NCI-H345 treated with DMSO at 0.1 percent for 48 hours (cell line): ENCODE measurements around the gene TMEM256.

Experiments used
- DNase-seq: peaks from one replicate; lab custom pipeline; 2025; ENCODE audit not compliant: unreplicated experiment; lab: John Stamatoyannopoulos, UW

Gene TMEM256

DNA sequence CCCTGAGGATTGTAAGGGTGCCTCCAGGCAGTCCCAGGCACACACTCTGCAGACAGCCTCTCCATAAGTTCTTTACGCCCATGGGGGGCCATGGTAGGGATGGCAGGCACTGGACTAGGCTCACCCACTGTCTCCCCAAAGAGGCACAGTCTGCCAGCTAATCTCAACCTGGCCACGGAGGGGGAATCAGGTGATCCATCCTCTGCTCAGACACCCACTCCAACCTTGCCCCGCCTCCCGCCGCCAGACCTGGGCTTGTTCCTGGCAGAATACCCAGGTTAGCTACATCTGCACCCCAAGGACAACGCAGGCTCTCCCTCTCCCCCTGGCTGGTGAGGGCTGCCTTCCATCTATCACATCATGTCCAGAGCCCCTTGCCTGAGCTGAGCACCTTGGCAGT is 5.0 kb upstream of the TMEM256 start:
- no peak for DNase-seq

DNA sequence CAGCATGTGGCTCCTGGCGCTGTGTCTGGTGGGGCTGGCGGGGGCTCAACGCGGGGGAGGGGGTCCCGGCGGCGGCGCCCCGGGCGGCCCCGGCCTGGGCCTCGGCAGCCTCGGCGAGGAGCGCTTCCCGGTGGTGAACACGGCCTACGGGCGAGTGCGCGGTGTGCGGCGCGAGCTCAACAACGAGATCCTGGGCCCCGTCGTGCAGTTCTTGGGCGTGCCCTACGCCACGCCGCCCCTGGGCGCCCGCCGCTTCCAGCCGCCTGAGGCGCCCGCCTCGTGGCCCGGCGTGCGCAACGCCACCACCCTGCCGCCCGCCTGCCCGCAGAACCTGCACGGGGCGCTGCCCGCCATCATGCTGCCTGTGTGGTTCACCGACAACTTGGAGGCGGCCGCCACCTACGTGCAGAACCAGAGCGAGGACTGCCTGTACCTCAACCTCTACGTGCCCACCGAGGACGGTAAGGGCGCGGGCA is 4.4 kb upstream of the TMEM256 start:
- no peak for DNase-seq

DNA sequence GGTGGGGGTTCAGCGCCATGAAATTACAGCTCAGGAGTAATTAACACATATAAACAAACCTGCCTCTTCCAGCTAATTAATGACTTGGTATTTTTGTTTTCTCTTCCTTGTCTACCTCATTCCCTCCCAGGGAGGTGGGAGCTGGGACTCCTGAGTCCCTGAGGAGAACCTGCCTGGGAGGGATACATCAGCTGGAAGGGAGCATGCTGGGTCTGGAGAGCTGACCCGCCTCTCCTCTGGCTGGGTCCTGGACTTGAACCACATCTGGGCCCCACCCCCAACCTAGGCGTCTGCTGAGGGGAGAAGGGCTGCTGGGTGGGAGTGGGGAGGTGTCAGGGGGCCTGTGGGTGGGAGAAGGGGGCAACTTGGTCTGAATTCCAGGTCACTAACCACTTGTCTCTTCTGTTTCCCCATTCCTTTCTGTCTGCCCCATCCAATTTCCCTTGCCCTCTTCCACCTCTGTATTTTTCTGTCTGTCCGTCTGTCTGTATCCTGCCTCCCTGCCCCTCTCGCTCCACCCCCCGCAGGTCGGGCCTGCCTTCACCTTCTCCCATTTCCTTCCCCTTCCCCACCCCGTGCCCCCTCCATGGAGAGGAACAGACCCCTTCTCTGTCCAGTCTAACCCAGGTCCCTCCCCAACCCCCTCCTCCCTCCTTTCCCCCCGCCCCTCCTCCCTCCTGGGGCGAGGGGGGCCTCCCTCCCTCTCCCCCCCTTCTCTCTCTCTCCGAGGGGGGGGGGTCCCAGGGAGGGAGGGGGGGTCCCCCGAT is 3.8 kb upstream of the TMEM256 start, which contains the start of gene NLGN2:
TSS of gene NLGN2 (plus strand) at position 361 of the 767 bp plus-strand sequence. CDS start 411 bp downstream, outside the sequence.
- no peak for DNase-seq

DNA sequence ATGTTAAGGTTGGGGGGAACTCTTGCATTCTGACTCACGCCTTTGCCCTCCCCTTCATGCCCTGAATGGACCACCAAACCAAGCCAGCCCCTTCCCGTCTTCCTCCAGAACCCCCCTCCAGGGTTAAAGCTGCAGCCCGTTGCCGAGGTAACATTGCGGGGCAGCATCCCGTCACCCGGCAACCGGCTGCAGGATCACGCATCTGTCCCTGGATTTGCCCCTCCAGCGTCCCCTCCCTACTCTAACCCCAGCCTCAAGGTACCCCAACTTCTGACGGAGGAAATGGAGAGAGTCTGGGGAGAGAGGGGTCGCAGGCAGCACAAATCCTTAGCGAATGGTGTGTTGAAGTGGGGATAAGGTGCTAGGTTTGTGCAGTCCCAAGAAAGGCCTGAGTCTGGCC is 3.2 kb upstream of the TMEM256 start:
- no peak for DNase-seq

DNA sequence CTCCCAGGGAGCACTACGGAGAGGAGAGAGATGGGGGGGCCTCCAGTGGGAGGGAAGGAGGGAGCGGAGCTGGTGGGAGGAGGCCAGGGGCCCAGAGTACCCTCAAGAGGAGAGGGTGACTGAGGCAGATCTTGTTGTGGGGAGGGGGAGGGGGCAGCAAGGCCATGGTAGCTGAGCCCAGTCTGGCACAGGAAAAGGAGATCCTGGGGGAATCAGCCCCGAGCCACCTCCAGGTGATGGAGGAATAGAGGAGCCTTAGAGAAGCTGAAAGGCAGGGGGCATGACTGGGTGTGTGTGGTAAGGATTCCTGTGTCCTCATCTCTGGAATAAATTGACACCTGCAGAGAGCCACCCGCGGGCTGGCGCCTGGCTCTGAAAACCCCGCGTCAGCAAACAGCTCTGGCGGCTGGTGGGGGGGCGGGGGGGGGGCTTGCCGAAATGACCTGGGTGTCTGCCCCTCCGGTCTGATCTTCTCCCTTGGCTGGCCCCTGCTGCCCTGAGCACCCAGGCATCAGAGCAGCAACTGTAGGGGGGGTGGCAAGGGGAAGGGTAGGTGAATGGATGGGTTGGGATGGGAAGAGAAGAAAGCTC is 2.4 kb upstream of the TMEM256 start:
- no peak for DNase-seq

DNA sequence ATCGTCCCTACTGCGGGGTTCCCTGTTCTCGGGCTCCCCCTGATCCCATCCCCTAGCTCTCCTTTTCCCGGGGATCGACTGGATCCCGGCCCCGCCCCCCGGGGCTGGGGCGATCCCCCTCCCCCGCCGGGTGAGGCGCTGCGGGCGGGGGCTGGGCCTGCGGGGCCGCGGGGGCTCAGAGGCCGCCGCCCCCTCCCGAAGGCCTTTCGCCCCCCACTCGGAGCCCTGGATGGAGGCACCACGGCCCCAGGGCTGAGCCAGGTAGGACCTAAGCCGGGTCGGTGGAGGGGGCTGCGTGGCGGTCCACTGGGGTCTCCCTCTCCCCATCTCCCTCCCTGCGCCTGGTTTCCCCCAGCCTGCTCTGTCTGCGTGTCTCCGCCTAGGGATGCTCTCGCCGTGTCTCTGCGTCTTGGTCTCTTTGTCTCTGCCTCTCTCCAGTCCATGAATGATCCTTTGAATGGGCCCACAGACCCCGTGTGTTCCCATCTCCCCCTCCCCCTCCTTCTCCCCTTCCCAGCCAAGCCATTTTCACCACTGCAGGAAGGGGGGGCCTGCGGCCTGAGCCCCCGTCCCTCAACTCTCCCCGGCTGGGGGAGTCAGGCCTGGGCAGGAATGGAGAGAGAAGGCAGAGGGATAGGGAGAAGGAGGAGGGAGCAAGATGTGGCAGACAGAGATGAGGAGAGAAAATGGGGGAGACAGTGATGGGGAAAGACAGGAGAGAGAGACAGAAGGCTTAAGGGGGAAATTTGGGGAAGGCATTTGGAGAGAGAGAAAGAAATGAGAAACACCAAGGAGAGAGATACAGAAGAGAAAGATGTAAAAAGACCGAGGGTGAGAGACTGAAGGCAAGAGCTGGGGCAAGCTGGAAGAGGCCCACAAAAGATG is 1.7 kb upstream of the TMEM256 start:
- no peak for DNase-seq

DNA sequence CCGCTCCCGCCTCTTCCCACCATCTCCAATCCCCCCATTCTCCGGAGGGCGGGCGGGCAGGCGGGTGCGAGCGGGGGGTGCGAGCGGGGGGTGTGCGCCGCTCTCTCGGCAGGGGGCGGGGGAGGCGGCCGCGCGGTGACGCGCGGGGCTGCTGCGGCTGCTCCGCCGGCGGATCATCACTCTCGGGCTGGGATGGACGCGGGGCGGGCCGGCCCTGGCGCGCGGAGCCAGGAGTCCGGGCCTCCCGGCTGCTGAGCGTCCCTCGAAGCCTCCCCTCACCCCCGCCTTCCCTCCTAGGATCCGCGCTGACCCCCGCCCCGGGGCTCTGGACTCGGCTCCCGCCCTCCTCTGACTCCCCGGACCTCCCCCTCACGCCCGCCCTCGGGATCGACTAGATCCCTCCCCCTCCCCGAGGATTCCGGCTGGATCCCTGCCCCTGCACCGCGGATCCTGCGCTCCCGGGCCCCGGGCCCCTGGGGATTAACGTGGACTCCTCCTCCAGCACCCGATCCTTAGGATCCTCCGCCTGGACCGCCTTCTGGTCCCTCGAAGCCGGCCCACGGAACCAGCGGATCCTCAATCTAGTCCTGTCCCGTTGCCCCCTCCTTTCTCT is 946 bp upstream of the TMEM256 start:
- DNase-seq = no peak

DNA sequence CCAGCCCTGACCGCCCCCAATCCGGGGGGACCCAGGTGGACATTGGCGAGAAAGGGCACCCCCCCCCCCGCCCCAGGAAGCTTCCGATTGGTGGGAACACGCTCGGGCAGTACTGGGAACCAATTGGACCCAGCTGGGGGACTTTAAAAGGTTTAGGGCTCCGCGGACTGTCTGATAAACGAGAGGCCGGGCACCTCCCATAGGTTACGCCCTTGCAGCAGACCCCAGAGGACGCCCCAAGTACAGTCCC is 245 bp downstream of the TMEM256 start:
- DNase-seq = no peak

DNA sequence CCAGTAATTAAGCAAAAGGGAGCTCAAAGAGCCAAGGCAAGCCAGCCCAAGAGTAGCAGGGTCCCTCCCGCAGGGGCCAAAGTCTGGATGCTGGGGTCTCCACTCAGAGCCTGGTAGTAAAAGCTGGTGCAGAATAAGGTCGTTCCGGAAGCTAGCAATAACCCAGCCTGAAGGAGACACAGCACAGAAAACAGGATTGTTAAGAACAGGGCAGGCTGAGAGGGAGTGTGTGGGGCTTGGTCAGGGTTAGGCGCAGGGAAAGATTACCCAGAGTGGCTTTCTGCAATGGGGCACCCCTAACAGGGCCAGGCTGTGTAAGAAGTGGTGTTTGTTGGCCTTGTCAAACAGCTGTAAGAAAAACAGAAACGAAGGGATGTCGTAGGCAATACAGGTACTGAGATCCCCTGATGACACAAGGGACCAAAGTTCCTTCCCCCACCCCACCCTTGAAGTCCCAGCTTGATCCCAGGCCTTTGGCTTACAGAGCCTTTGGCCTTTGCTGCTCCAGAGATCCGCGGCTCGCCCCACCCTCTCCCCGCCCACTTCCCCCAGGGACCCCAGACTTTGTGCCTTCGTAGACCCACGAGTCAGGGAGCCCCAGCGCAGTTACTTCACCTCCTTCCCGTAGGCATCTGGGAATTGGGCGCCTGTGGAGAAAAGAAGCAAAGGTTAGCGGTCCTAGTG is 712 bp downstream of the TMEM256 start:
- peak; percentile 14 for DNase-seq

DNA sequence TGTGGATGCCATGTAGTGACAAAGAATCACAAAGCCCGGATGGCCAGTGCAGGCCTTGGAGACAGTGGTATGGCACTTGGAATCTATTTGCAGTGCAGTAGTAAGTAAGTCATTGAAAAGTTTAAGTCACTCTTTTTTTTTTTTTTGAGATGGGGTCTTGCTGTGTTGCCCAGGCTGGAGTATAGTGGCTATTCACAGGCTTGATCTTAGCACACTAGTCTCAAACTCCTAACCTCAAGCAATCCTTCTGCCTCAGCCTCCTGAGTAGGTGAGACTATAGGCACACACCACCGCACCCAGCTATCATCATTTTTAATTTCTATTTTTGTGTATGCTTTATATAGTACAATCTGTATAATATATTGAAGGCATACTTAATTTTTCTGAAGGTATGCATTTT is 5.3 kb downstream of the TMEM256 start:
- no peak for DNase-seq

DNA sequence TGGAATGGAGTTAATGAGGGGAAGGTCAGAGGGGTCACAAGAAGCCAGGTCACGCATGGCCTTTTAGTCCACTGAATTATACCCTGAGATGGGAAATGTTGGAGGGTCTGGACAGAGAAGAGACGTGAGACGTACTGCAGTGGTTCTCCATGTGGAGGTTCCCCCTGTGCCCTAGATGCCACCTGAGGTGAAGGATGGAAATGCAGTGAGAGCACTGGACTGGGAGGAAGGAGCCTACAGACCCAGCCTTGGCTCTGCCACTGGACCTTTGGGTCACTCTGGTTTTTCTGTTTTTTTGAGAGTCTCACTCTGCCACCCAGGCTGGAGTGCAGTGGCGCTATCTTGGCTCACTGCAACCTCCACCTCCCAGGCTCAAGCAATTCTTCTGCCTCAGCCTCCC is 7.8 kb downstream of the TMEM256 start:
- DNase-seq = no peak

DNA sequence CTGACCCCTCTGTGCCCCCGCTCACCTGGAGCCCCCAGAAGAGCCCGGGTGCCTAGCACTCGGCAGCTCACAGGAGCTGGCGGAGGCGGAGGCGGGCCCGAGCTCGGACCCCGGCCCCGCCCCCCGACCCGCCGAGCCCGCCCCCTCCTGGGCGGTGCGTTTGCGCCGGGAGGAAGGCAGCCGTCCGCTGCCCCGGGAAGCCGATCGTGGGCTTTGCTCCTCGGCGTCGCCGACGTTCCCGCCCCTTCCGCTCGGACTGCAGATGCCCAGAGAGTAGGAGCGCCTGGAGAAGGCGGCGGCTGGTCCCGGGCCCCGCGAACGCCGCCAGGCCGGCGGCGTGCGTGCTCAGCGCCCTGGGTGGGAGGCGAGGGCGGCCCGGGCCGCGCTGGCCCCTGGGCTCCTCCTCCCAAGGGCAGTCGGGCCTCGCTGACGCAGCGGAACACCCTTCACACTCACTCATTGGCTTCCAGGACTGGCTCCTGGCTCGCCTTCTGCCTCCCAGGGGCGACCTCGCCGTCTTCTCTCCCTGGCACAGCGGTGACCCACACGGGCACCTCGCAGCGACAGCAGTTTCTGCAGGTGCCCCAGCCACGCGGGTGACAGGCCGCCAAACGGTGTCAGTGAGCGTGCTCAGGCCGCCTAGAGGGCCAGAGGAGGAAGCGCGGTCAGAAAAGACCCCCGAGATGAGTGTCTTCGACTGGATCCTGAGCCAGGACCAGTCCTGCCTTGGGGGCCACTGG is 9.3 kb downstream of the TMEM256 start, which contains the start of gene PLSCR3:
TSS of gene PLSCR3 (minus strand) at position 74 of the 740 bp plus-strand sequence. CDS start 415 bp downstream, outside the sequence.
- DNase-seq = peak; percentile 33

DNA sequence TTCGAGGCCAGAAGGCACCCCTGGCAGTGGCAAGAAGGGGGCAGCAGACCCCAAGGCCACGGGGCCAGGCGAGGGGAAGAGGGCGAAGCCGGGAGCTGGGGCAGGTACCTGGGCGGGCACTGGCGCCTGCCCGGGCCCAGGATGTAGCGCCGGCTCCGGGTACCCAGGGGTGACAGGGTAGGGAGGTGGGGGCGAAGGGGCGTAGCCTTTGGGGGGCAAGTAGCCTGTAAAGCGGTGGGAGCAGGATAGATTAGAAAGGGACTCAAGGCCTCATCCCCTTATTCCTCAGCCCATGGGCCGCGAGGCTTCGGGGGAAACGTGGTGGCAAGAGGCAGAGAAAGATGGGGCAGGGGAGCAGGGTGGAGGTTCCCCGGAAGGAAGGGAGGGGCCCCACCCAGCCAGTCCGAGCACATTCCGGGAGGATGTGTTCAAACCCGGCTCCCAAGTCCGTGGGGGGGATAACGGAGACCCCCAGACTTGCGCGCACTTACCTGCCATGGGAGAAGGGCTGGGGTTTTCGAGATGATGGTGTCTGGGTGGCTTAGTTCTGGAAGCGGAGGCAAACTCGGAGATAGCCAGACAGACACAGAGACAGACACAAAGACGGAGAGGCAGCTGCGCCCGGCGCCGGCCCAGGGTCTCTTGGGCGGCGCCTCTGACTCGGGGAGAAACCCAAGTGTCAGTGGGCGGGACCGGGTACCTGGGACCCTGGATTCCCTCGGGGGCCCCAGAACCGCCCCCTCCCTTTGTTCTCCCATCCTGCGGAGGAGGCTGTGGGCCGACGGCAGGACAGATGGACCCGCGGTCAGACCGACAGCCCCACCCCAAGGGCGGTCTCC is 10.1 kb downstream of the TMEM256 start:
- DNase-seq = peak; percentile 23

DNA sequence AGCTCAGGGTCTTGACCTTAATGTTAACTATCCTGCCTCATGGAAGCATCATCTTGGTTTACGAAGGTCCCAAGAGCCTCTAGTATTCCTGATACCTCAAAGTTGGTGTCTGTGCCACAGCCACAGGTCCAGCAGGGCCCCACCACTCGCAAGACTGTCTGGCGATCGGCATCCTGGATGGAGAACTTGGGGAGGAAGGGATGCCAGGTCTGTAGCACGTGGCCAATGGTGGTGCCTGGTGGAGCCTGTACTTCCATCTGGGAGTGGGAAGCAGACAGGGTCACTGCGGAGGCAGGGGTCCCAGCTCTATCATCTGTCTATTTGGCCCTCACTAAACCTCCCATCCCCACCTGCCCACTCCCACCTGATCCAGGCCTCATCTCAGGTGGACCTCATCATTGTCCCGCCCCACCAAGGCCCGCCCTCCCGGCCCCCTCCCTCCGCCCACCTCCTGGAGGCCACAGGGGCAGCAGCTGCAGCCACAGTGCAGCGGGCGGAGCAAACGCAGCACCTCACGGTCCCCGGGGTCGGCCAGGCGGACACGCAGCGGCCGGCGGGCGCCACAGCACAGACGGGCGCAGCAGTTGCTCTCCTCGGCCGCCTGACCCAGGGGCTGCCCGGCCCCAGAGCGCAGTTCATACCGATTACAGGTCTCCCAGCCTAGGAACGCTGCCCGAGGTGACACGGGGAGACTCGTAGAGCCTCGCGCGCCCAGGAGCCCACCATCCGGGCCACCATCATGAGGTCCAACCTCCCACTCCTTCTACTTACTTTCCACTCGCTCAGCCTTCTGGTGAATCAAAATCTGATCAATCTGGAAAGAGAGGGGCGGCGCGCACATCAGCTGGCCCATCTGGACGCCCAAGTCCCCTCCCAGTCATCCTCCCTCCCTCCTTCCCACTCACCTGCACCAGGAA is 10.9 kb downstream of the TMEM256 start:
- DNase-seq = no peak

DNA sequence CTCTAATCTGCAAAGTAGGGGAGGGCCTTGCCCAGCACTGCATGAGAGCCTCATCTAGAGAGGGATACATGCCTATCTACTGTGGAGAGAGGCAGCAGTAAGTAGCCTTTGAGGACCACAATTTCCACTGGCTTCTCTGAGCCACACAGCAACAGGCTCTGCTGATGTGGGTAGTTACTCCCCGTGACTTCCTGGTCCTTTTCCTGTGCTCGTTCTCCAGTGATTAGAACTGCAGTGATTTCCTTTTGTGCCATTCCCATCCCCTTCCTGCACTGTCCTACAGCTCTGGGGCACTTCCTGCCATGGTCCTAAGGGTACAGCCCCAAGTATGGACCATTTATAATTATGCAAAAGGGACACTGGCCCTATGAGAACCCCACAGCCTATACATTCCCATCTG is 12.6 kb downstream of the TMEM256 start:
- no peak for DNase-seq

DNA sequence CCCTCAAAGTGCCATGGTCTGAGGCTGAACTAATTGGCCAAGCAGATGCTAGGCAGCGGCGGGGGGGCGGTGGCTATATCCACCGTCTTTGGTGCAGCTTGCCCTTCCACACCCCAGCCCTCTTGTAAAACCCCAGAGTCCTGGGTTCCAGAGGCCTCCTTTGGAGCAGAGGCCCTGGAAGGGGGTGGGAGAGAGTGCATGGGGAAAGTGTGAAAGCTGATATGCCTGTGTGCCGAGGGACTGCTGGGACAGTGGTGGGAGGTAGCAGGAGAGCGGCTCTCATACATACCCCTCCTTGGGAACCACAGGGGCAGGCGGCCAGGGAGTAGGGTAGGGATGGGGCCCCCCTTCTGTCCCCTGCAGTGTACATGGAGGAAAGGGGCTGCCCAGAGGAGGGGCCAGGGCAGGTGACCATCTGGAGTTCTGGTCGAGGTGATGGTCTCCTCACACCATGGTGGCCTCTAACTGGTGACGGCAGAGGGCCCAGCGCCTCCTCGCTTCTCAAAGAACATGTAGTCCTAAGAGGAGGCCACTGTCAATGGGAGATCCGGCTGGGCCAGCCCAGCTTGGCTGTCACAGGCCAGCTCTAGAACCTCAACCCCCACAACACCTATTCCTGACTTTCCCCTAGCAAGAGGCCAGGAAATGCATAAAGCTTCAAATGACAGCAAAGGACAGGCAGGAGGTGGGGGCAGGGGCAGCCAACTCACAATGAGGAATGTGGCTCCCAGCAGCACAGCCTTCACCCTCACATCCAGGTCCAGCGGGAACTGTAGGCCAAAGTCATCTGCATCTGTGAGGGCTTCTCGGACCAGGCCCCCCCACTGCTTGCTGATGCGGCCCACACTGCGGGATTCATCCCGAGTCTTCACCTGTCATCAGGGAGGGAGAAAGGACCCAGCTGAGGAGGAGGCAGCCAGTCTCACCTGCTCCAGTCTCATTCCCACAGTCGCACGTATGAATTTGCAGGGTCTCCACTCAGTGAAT is 13.7 kb downstream of the TMEM256 start:
- DNase-seq = no peak

DNA sequence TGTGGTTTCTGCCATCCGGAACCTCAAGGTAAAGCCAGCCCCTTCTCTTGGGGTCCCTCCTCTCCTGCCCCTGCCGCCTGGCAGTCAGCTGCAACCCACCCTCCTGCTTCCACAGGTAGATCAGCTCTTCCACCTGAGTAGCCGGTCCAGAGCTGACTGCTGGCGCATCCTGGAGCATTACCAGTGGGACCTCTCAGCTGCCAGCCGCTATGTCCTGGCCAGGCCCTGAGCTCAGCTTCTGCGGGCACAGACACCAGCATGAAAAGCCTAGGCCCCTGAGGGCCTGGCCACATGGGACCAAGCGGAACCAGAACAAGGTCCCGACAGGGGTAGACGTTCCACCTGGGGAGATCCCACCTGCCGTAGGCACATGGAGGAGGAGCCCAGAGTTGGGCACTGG is 15.0 kb downstream of the TMEM256 start:
- DNase-seq = no peak
